Measurements from ENCODE around the gene PDE1C.

PDE1C gene

DNA sequence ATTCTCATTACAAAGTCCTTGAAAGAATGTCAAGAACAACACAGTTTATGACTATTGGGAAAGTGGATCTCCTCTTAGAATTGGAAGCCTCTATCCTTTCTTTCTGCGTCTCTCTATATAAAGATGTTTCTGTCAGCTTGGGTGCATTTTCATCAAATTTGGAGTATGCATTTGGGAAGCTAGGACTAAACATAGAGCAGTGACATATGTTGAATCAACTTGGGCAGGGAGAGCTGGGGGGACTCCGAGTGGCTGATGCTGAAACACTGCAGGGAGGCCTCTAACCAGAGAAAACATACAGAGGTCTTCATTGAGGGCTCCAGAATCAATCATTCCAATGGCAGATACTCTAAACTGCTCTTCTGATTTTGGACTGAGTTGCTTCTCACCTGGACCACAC lies 147.4 kb downstream of the PDE1C start:
- H3K36me3 ChIP-seq (ENCODE audit: control insufficient read depth in 4 of 4, insufficient read depth in 4 of 4, low read length in 3 of 4), result no peaks in the 10 kb centered on the region
- no peaks in the 10 kb centered on the region for H3K4me1 ChIP-seq (ENCODE audit: control extremely low read depth in 1 of 4, control insufficient read depth in 4 of 4, insufficient read depth in 4 of 4, low read length in 3 of 4)
- H3K9me3 ChIP-seq (ENCODE audit: control extremely low read depth in 1 of 5, control insufficient read depth in 4 of 5, insufficient read depth in 2 of 5, low read depth in 1 of 5, low read length in 4 of 5), result no peaks in the 10 kb centered on the region
- CTCF ChIA-PET, result interaction anchor here (1.1 kb wide), 1 partner anchor 8 kb away, joined by 3 read pairs; no protein-coding TSS in a partner anchor
- POLR2A ChIA-PET, result no interaction called here
- no peak for DNase-seq
- no peaks in the 10 kb centered on the region for H3K27me3 ChIP-seq (replicated peaks in 2 of 5; ENCODE audit: control insufficient read depth in 4 of 5, insufficient read depth in 5 of 5, low read length in 4 of 5)
- no peak overlapping the region for H3K27ac ChIP-seq (ENCODE audit: insufficient read depth in 1 of 2, low read depth in 1 of 2, low read length in 2 of 2, poor library complexity in 1 of 2, severe bottlenecking in 2 of 2)
- 100% methylated on average over 1 of the region's 2 CpGs for WGBS (ENCODE audit: insufficient coverage)
- no peak overlapping the region for H3K4me3 ChIP-seq (ENCODE audit: control insufficient read depth in 1 of 7, extremely low read depth in 1 of 7, insufficient read depth in 4 of 7, low read depth in 2 of 7, low read length in 6 of 7)

DNA sequence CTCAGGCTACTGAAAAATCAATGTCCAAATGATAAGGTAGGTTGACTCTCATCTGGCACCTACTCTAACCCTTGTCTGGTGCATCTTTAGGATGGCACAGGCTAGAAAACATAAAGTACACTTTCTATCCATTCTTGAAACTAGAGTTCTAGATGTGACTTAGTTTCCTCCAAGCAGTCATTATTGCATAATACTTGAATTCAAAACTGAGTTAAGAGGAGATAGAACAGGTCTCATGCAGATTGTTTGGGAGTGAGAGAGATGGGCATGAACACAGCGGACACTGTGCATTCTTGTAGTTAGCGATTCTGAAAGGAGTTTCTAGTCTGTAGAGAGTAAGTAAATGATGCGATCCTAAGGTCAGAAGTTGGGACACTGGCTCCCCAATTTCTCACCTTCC lies 149.2 kb downstream of the PDE1C start:
- ChIA-PET POLR2A (no interaction called here), CTCF (no interaction called here)
- WGBS (ENCODE audit: insufficient coverage), result 100% methylated on average over 1 of the region's 3 CpGs
- Histone ChIP-seq H3K27me3 (replicated peaks in 2 of 5; ENCODE audit: control insufficient read depth in 4 of 5, insufficient read depth in 5 of 5, low read length in 4 of 5) (no peaks in the 10 kb centered on the region), H3K4me1 (ENCODE audit: control extremely low read depth in 1 of 4, control insufficient read depth in 4 of 4, insufficient read depth in 4 of 4, low read length in 3 of 4) (no peaks in the 10 kb centered on the region), H3K27ac (ENCODE audit: insufficient read depth in 1 of 2, low read depth in 1 of 2, low read length in 2 of 2, poor library complexity in 1 of 2, severe bottlenecking in 2 of 2) (no peak overlapping the region), H3K9me3 (ENCODE audit: control extremely low read depth in 1 of 5, control insufficient read depth in 4 of 5, insufficient read depth in 2 of 5, low read depth in 1 of 5, low read length in 4 of 5) (no peaks in the 10 kb centered on the region), H3K36me3 (ENCODE audit: control insufficient read depth in 4 of 4, insufficient read depth in 4 of 4, low read length in 3 of 4) (no peaks in the 10 kb centered on the region), H3K4me3 (ENCODE audit: control insufficient read depth in 1 of 7, extremely low read depth in 1 of 7, insufficient read depth in 4 of 7, low read depth in 2 of 7, low read length in 6 of 7) (no peak overlapping the region)
- no peak for DNase-seq

DNA sequence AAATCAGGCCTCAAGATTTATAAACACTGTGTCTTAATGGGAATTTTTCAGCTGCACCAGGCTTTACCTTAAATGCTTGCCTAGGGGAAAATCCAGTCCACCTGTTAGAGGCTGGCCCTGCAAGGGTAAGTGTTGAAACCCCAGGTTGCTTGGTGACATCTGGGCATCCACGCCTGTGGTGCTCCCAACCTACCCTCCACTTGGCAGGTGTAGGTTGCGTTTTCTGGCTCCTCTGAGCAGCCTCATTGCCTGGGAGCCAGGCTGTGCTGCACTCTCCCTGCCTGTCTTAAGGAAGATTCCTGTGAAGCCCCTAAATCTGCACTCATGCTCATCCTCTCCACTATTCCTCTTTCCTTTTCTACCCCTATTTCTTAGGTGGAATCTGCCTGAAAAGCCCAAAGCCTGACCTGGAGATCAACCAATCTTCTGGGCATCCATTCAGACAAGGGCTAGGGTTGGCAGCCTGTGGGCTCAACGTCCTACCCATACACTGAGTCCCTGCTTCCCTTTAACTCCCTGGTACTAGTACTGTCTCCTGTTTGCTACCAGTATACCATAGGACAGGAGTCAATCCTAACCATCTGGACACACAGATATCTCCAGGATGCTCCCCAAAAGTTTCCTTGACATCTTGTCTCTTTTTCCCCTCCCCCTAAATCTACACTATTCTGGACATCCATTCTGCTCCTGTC lies 150.4 kb downstream of the PDE1C start:
- WGBS (ENCODE audit: insufficient coverage), result 92% methylated on average over 3 of the region's 3 CpGs
- no peaks in the 10 kb centered on the region for H3K27me3 ChIP-seq (replicated peaks in 2 of 5; ENCODE audit: control insufficient read depth in 4 of 5, insufficient read depth in 5 of 5, low read length in 4 of 5)
- POLR2A ChIA-PET, result no interaction called here

DNA sequence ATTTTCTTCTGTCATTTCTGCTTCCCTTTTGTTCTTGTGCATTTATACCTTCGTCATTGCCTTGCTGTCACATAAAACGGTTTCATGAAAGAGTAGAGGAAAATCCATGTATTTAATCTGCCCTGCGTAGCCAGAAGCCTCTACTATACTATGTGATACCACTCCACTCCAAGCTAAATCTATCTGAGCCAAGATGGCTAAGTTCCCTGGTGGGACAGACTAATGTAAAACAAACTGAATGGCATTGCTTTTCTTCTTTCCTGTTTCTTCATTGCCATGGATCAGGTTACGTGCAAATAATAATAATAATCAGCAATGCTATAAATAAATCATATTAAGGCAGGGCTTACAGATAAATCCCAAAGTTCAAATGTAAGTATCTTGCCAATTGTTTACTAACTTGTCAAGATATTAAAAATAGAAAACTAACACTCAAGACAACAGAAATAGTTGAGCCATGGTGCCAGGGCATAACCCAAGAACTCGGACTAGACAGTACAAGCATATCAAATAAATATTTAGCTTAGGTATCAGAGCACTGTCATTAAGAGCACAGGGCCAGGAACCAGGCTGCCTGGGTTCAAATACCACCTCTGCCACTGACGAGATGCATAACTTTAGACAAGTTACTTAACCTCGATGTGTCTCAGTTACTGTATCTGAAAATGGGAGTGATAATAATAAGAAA lies 151.4 kb downstream of the PDE1C start:
- Histone ChIP-seq H3K27ac (ENCODE audit: insufficient read depth in 1 of 2, low read depth in 1 of 2, low read length in 2 of 2, poor library complexity in 1 of 2, severe bottlenecking in 2 of 2) (no peak overlapping the region), H3K9me3 (ENCODE audit: control extremely low read depth in 1 of 5, control insufficient read depth in 4 of 5, insufficient read depth in 2 of 5, low read depth in 1 of 5, low read length in 4 of 5) (no peaks in the 10 kb centered on the region), H3K4me1 (ENCODE audit: control extremely low read depth in 1 of 4, control insufficient read depth in 4 of 4, insufficient read depth in 4 of 4, low read length in 3 of 4) (no peaks in the 10 kb centered on the region), H3K36me3 (ENCODE audit: control insufficient read depth in 4 of 4, insufficient read depth in 4 of 4, low read length in 3 of 4) (no peaks in the 10 kb centered on the region), H3K27me3 (replicated peaks in 2 of 5; ENCODE audit: control insufficient read depth in 4 of 5, insufficient read depth in 5 of 5, low read length in 4 of 5) (no peaks in the 10 kb centered on the region), H3K4me3 (ENCODE audit: control insufficient read depth in 1 of 7, extremely low read depth in 1 of 7, insufficient read depth in 4 of 7, low read depth in 2 of 7, low read length in 6 of 7) (no peak overlapping the region)
- no peak for DNase-seq
- WGBS (ENCODE audit: insufficient coverage), result 79% methylated on average over 3 of the region's 7 CpGs
- ChIA-PET CTCF (no interaction called here), POLR2A (no interaction called here)

More for the DNA sequence above, 150.4 kb downstream of the PDE1C start:
- no peaks in the 10 kb centered on the region for H3K9me3 ChIP-seq (ENCODE audit: control extremely low read depth in 1 of 5, control insufficient read depth in 4 of 5, insufficient read depth in 2 of 5, low read depth in 1 of 5, low read length in 4 of 5)
- no peaks in the 10 kb centered on the region for H3K36me3 ChIP-seq (ENCODE audit: control insufficient read depth in 4 of 4, insufficient read depth in 4 of 4, low read length in 3 of 4)
- no peaks in the 10 kb centered on the region for H3K4me1 ChIP-seq (ENCODE audit: control extremely low read depth in 1 of 4, control insufficient read depth in 4 of 4, insufficient read depth in 4 of 4, low read length in 3 of 4)
- H3K27ac ChIP-seq (ENCODE audit: insufficient read depth in 1 of 2, low read depth in 1 of 2, low read length in 2 of 2, poor library complexity in 1 of 2, severe bottlenecking in 2 of 2), result no peak overlapping the region
- no peak overlapping the region for H3K4me3 ChIP-seq (ENCODE audit: control insufficient read depth in 1 of 7, extremely low read depth in 1 of 7, insufficient read depth in 4 of 7, low read depth in 2 of 7, low read length in 6 of 7)
- DNase-seq, result no peak
- CTCF ChIA-PET, result no interaction called here

DNA sequence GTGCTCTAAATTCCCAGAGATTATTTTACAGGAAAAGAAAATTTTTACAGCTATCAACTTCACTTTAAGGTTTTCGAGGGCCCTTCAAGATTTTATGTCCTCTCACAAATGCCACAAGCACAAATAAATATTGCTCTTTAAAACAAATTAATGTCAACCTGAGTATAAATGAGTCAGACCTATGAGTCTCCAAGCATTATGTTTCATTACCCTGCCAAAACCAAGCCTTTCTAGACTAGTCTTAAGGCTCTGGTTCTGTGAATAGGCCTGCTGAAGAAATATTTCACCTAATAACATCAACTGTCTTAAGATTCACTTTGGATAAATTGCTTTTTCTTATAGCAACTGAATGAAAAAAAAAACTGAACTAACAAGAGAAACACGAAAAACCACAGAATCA lies 153.0 kb downstream of the PDE1C start:
- no peaks in the 10 kb centered on the region for H3K27me3 ChIP-seq (replicated peaks in 2 of 5; ENCODE audit: control insufficient read depth in 4 of 5, insufficient read depth in 5 of 5, low read length in 4 of 5)
- ChIA-PET CTCF (no interaction called here), POLR2A (no interaction called here)
- 90% methylated on average over 2 of the region's 2 CpGs for WGBS (ENCODE audit: insufficient coverage)
- H3K27ac ChIP-seq (ENCODE audit: insufficient read depth in 1 of 2, low read depth in 1 of 2, low read length in 2 of 2, poor library complexity in 1 of 2, severe bottlenecking in 2 of 2), result no peak overlapping the region
- DNase-seq, result no peak
- no peaks in the 10 kb centered on the region for H3K4me1 ChIP-seq (ENCODE audit: control extremely low read depth in 1 of 4, control insufficient read depth in 4 of 4, insufficient read depth in 4 of 4, low read length in 3 of 4)
- H3K36me3 ChIP-seq (ENCODE audit: control insufficient read depth in 4 of 4, insufficient read depth in 4 of 4, low read length in 3 of 4), result no peaks in the 10 kb centered on the region
- no peak overlapping the region for H3K4me3 ChIP-seq (ENCODE audit: control insufficient read depth in 1 of 7, extremely low read depth in 1 of 7, insufficient read depth in 4 of 7, low read depth in 2 of 7, low read length in 6 of 7)
- H3K9me3 ChIP-seq (ENCODE audit: control extremely low read depth in 1 of 5, control insufficient read depth in 4 of 5, insufficient read depth in 2 of 5, low read depth in 1 of 5, low read length in 4 of 5), result no peaks in the 10 kb centered on the region

DNA sequence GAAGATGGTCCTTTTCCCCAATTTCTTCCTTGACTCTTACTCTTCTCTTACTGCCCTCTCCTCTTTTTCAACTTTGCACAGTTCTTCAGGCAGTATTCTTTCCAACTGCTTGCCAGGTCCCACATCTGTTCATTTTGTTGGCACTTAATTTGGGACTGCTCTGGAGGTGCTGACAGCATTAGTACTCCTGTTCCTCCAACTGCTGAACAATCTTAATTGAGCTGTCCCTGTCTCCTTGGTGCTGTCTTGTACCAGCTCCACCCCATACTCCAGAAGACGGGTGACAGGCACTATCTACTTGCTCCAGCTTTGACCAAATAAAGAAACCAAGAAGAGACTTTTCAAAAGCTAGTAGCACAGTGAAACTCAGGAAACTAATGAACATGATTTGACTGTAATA lies 160.0 kb downstream of the PDE1C start:
- ChIA-PET CTCF (no interaction called here), POLR2A (no interaction called here)
- Histone ChIP-seq H3K4me3 (ENCODE audit: control insufficient read depth in 1 of 7, extremely low read depth in 1 of 7, insufficient read depth in 4 of 7, low read depth in 2 of 7, low read length in 6 of 7) (no peak overlapping the region), H3K9me3 (ENCODE audit: control extremely low read depth in 1 of 5, control insufficient read depth in 4 of 5, insufficient read depth in 2 of 5, low read depth in 1 of 5, low read length in 4 of 5) (no peaks in the 10 kb centered on the region), H3K4me1 (ENCODE audit: control extremely low read depth in 1 of 4, control insufficient read depth in 4 of 4, insufficient read depth in 4 of 4, low read length in 3 of 4) (no peaks in the 10 kb centered on the region), H3K36me3 (ENCODE audit: control insufficient read depth in 4 of 4, insufficient read depth in 4 of 4, low read length in 3 of 4) (no peaks in the 10 kb centered on the region), H3K27ac (ENCODE audit: insufficient read depth in 1 of 2, low read depth in 1 of 2, low read length in 2 of 2, poor library complexity in 1 of 2, severe bottlenecking in 2 of 2) (no peak overlapping the region), H3K27me3 (replicated peaks in 2 of 5; ENCODE audit: control insufficient read depth in 4 of 5, insufficient read depth in 5 of 5, low read length in 4 of 5) (no peaks in the 10 kb centered on the region)
- WGBS (ENCODE audit: insufficient coverage), result 100% methylated on average over 1 of the region's 1 CpG
- DNase-seq, result no peak

DNA sequence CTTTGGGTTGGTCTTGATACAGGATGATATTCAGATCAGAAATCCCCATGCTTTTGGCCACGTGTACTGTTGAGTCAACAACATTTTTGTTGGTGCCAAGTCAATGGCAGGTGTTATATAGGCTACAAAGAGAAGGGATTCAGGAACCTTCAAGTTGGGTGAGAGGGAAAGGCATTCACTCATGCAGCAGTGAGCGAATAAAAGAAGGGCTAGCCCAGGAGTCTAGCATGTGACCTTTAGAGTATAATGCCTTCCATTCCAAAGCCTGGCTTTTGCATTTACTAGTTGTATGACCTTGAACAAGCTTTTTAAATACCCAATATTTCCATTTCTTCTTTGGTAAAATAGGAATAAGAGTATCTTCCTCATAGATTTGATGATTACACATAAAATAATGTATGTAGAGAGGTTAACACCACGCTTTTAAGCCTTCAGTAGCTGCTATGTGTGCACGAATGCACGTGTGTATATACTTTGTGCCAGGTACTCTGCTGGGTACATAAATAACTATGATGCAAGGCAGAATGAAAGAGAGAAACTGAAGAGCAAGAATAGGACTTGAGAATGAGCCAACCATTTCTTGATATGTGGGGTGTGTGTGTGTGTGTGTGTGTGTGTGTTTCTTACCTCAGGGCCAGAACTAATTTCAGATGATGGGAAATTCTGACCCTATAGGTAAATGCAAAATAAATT lies 163.6 kb downstream of the PDE1C start:
- POLR2A ChIA-PET, result no interaction called here

More for the DNA sequence above, 163.6 kb downstream of the PDE1C start:
- H3K4me1 ChIP-seq (ENCODE audit: control extremely low read depth in 1 of 4, control insufficient read depth in 4 of 4, insufficient read depth in 4 of 4, low read length in 3 of 4), result no peaks in the 10 kb centered on the region
- H3K9me3 ChIP-seq (ENCODE audit: control extremely low read depth in 1 of 5, control insufficient read depth in 4 of 5, insufficient read depth in 2 of 5, low read depth in 1 of 5, low read length in 4 of 5), result no peaks in the 10 kb centered on the region
- CTCF ChIA-PET, result no interaction called here
- H3K27ac ChIP-seq (ENCODE audit: insufficient read depth in 1 of 2, low read depth in 1 of 2, low read length in 2 of 2, poor library complexity in 1 of 2, severe bottlenecking in 2 of 2), result no peak overlapping the region
- no peak overlapping the region for H3K4me3 ChIP-seq (ENCODE audit: control insufficient read depth in 1 of 7, extremely low read depth in 1 of 7, insufficient read depth in 4 of 7, low read depth in 2 of 7, low read length in 6 of 7)
- no peaks in the 10 kb centered on the region for H3K36me3 ChIP-seq (ENCODE audit: control insufficient read depth in 4 of 4, insufficient read depth in 4 of 4, low read length in 3 of 4)
- no peak for DNase-seq
- H3K27me3 ChIP-seq (replicated peaks in 2 of 5; ENCODE audit: control insufficient read depth in 4 of 5, insufficient read depth in 5 of 5, low read length in 4 of 5), result no peaks in the 10 kb centered on the region
- 88% methylated on average over 1 of the region's 5 CpGs for WGBS (ENCODE audit: insufficient coverage)
